ENCODE data around the gene BIRC3. TPM values are rescaled to one million over a fixed set of nuclear protein-coding genes. Genes with fewer than 3 reads are reported as not detected.

The BIRC3 gene
- total and polyA plus RNA-seq, 2 of the 8 experiments (the other 6 are each of a cell fraction or from before 2014, with no cell fraction given) = 0.08 to 0.20 TPM

- TF ChIP-seq CHD7 (IDR thresholded peaks at IDR 0.05; ENCODE audit: insufficient replicate concordance, low read length) (no peak), RXRA (IDR thresholded peaks at IDR 0.05; ENCODE audit: insufficient read depth, low read depth, low read length) (no peak), USF2 (IDR thresholded peaks at IDR 0.05; ENCODE audit: low read length) (no peak), EZH2 (IDR thresholded peaks at IDR 0.05; ENCODE audit: low read depth, low read length, severe bottlenecking) (no peak), TAF1 (IDR thresholded peaks at IDR 0.05; ENCODE audit: low read depth, low read length) (no peak), ASH2L (IDR thresholded peaks at IDR 0.05; ENCODE audit: low read length) (no peak), SIRT6 (IDR thresholded peaks at IDR 0.05; ENCODE audit: low read length) (no peak), JUN (IDR thresholded peaks at IDR 0.05; ENCODE audit: low read depth, low read length) (no peak), NANOG (IDR thresholded peaks at IDR 0.05; ENCODE audit: insufficient read depth, low read depth, low read length, poor library complexity, severe bottlenecking) (no peak), RNF2 (IDR thresholded peaks at IDR 0.05; ENCODE audit: borderline replicate concordance, low read depth, low read length, missing control alignments, poor library complexity, severe bottlenecking) (no peak), POLR2AphosphoS5 (IDR thresholded peaks at IDR 0.05; ENCODE audit: low read depth, low read length) (no peak)
Observed at GRCh38 chr11:102269927-102270326, 47.4 kb upstream of the BIRC3 start (continued).
